Activated B cell treated with CpG ODN at 0.5 μM for 24 hours (primary cell): ENCODE data around the gene BBOX1. TPM values are rescaled to one million over a fixed set of nuclear protein-coding genes. Genes with fewer than 3 reads are reported as not detected.

Experiments used
- ATAC-seq: fragments of 200-7000 bp; cut with Tn5 transposase; one replicate; pipeline ENCODE4 v1.10.0; 2021; ENCODE audit warnings: low read depth, mild to moderate bottlenecking, moderate library complexity
- CTCF ChIA-PET: fragments of 350-600 bp; sonication (Branson Sonifier 250); formaldehyde crosslinking; loops from one replicate; lab custom pipeline; 2021; ENCODE audit warnings: antibody characterized with exemption; lab: Charles Lee
- POLR2A ChIA-PET: fragments of 350-600 bp; sonication (Branson Sonifier 250); formaldehyde crosslinking; loops from one replicate; lab custom pipeline; 2021; ENCODE audit warnings: antibody characterized with exemption; lab: Charles Lee
- DNase-seq: peaks from one replicate; pipeline ENCODE4 v3.0.0; 2022
- H3K27ac Mint-ChIP-seq: one replicate; pipeline ENCODE4 v1.8.0; 2020; ENCODE audit warnings: mixed read lengths
- H3K27me3 Mint-ChIP-seq: one replicate; pipeline ENCODE4 v1.8.0; 2021; ENCODE audit warnings: mixed read lengths
- H3K36me3 Mint-ChIP-seq: one replicate; pipeline ENCODE4 v1.8.0; 2021; ENCODE audit warnings: low read depth, mixed read lengths
- H3K4me1 Mint-ChIP-seq: one replicate; pipeline ENCODE4 v1.8.0; 2021; ENCODE audit warnings: mixed read lengths
- H3K4me3 Mint-ChIP-seq: one replicate; pipeline ENCODE4 v1.8.0; 2020; ENCODE audit warnings: mild to moderate bottlenecking, mixed read lengths
- H3K9me3 Mint-ChIP-seq: one replicate; pipeline ENCODE4 v1.8.0; 2020; ENCODE audit warnings: mixed read lengths
- CTCF ChIP-seq: fragments of 200-600 bp; IDR thresholded peaks from one replicate; pipeline ENCODE4 v1.8.0; 2022; ENCODE audit warnings: antibody characterized with exemption, mild to moderate bottlenecking
- intact Hi-C: fragments of 100-400 bp; cut with micrococcal nuclease; formaldehyde crosslinking; loops from one replicate; pipeline ENCODE4 v1.15.1; 2024
- total RNA-seq: library from RNA; stranded (reverse); gene quantifications from 2 replicates; pipeline ENCODE4 v1.2.3, GENCODE V29; 2022

The BBOX1 gene
- total RNA-seq, 1 donor from 2014 or later: not detected

- intact Hi-C loops: no loop called here
- Mint-ChIP-seq H3K9me3 (no peaks in the 10 kb centered on the region), H3K4me1 (no peaks in the 10 kb centered on the region), H3K4me3 (no peak overlapping the region), H3K36me3 (no peaks in the 10 kb centered on the region), H3K27ac (no peak overlapping the region), H3K27me3 (no peaks in the 10 kb centered on the region)
- CTCF ChIA-PET: no interaction called here
- POLR2A ChIA-PET: no interaction called here
- TF ChIP-seq CTCF: no peak
- ATAC-seq (no peak), DNase-seq (no peak)
Observed at GRCh38 chr11:27119396-27119795, 78.8 kb downstream of the BBOX1 start.

- intact Hi-C loops: no loop called here
- ChIA-PET POLR2A (interaction anchor here (0.6 kb wide), 1 partner anchor 39 kb away, joined by 3 read pairs; no protein-coding TSS in a partner anchor), CTCF (no interaction called here)
- Mint-ChIP-seq H3K27me3 (no peaks in the 10 kb centered on the region), H3K27ac (no peak overlapping the region), H3K36me3 (no peaks in the 10 kb centered on the region), H3K4me3 (no peak overlapping the region), H3K9me3 (no peaks in the 10 kb centered on the region), H3K4me1 (no peaks in the 10 kb centered on the region)
- ATAC-seq: no peak
- TF ChIP-seq CTCF: no peak
- DNase-seq: no peak
Observed at GRCh38 chr11:27120211-27120610, 79.6 kb downstream of the BBOX1 start.

- no peak for TF ChIP-seq CTCF
- Mint-ChIP-seq H3K27ac (no peak overlapping the region), H3K4me3 (no peak overlapping the region), H3K36me3 (no peaks in the 10 kb centered on the region), H3K4me1 (no peaks in the 10 kb centered on the region), H3K27me3 (no peaks in the 10 kb centered on the region), H3K9me3 (no peaks in the 10 kb centered on the region)
- intact Hi-C loops: no loop called here
- DNase-seq (no peak), ATAC-seq (no peak)
- CTCF ChIA-PET: no interaction called here
- POLR2A ChIA-PET: no interaction called here
Observed at GRCh38 chr11:27122001-27122400, 81.4 kb downstream of the BBOX1 start.

- ATAC-seq (no peak), DNase-seq (no peak)
- ChIA-PET CTCF (no interaction called here), POLR2A (no interaction called here)
- H3K4me3 Mint-ChIP-seq: no peak overlapping the region
- intact Hi-C loops: no loop called here
- H3K27me3 Mint-ChIP-seq: no peaks in the 10 kb centered on the region
- no peaks in the 10 kb centered on the region for H3K36me3 Mint-ChIP-seq
- no peak for TF ChIP-seq CTCF
- H3K27ac Mint-ChIP-seq: no peak overlapping the region
- no peaks in the 10 kb centered on the region for H3K4me1 Mint-ChIP-seq
- no peaks in the 10 kb centered on the region for H3K9me3 Mint-ChIP-seq
Observed at GRCh38 chr11:27124514-27125264, 84.1 kb downstream of the BBOX1 start.

- intact Hi-C loops: no loop called here
- H3K4me1 Mint-ChIP-seq: no peaks in the 10 kb centered on the region
- ATAC-seq: no peak
- DNase-seq: no peak
- H3K27ac Mint-ChIP-seq: no peak overlapping the region
- peaks cover 3% of the 10 kb centered on the region for H3K9me3 Mint-ChIP-seq
- POLR2A ChIA-PET: no interaction called here
- no peaks in the 10 kb centered on the region for H3K27me3 Mint-ChIP-seq
- CTCF ChIA-PET: no interaction called here
- no peaks in the 10 kb centered on the region for H3K36me3 Mint-ChIP-seq
- no peak overlapping the region for H3K4me3 Mint-ChIP-seq
- no peak for TF ChIP-seq CTCF
Observed at GRCh38 chr11:27129686-27130085, 89.1 kb downstream of the BBOX1 start.
